ENCODE measurements around the gene ZNF148. TPM values are rescaled to one million over a fixed set of nuclear protein-coding genes. Genes with fewer than 3 reads are reported as not detected.
A peak's percentile ranks its signal among the peaks of the same experiment; 100 is the strongest.

The ZNF148 gene
- total RNA-seq, 1 donor from 2014 or later, result 51.8 TPM

GRCh38 chr3:125229168-125229567 is 146.0 kb downstream of the ZNF148 start:
- no peak for DNase-seq (ENCODE audit: low read depth)

- DNase-seq (ENCODE audit: low read depth), result no peak
Measured at GRCh38 chr3:125221831-125222230, 153.3 kb downstream of the ZNF148 start.

- DNase-seq (ENCODE audit: low read depth), result no peak
Measured at GRCh38 chr3:125220727-125221429, 154.2 kb downstream of the ZNF148 start.

GRCh38 chr3:125220183-125220582 is 154.9 kb downstream of the ZNF148 start:
- no peak for DNase-seq (ENCODE audit: low read depth)

GRCh38 chr3:125219261-125219701 is 155.8 kb downstream of the ZNF148 start:
- DNase-seq (ENCODE audit: low read depth), result no peak

GRCh38 chr3:125214738-125215137 is 160.4 kb downstream of the ZNF148 start:
- no peak for DNase-seq (ENCODE audit: low read depth)

GRCh38 chr3:125213946-125214542 is 161.1 kb downstream of the ZNF148 start:
- no peak for DNase-seq (ENCODE audit: low read depth)

GRCh38 chr3:125213364-125213755 is 161.8 kb downstream of the ZNF148 start:
- no peak for DNase-seq (ENCODE audit: low read depth)

GRCh38 chr3:125212509-125213363 is 162.4 kb downstream of the ZNF148 start, which contains the start of gene SLC12A8:
TSS of gene SLC12A8 (minus strand) at chr3:125212748. CDS start at chr3:125211349, 1,399 bp downstream.
- no peak for DNase-seq (ENCODE audit: low read depth)

- no peak for DNase-seq (ENCODE audit: low read depth)
Measured at GRCh38 chr3:125212091-125212508, 163.0 kb downstream of the ZNF148 start.

GRCh38 chr3:125211523-125212090 is 163.5 kb downstream of the ZNF148 start:
- no peak for DNase-seq (ENCODE audit: low read depth)

GRCh38 chr3:125207949-125208568 is 167.1 kb downstream of the ZNF148 start:
- DNase-seq (ENCODE audit: low read depth), result peak; percentile 44

- no peak for DNase-seq (ENCODE audit: low read depth)
Measured at GRCh38 chr3:125207507-125207906, 167.6 kb downstream of the ZNF148 start.

GRCh38 chr3:125206934-125207333 is 168.2 kb downstream of the ZNF148 start:
- DNase-seq (ENCODE audit: low read depth), result no peak

GRCh38 chr3:125203731-125204130 is 171.4 kb downstream of the ZNF148 start:
- DNase-seq (ENCODE audit: low read depth), result no peak

- no peak for DNase-seq (ENCODE audit: low read depth)
Measured at GRCh38 chr3:125202197-125202596, 172.9 kb downstream of the ZNF148 start.

- DNase-seq (ENCODE audit: low read depth), result peak; percentile 84
Measured at GRCh38 chr3:125200731-125201139, 174.4 kb downstream of the ZNF148 start.

- peak; percentile 63 for DNase-seq (ENCODE audit: low read depth)
Measured at GRCh38 chr3:125194849-125195601, 180.1 kb downstream of the ZNF148 start.

GRCh38 chr3:125194061-125194848 is 180.9 kb downstream of the ZNF148 start:
- peak; percentile 60 for DNase-seq (ENCODE audit: low read depth)
